GM10266 (cell line): Measurements from ENCODE around the gene ST7.

Source experiments
- DNase-seq: peaks from one replicate; pipeline ENCODE4 v3.0.0; 2012; ENCODE audit errors: extremely low spot score
- CTCF ChIP-seq: IDR thresholded peaks from 2 replicates; pipeline ENCODE4 v1.5.1; 2012; ENCODE audit warnings: mild to moderate bottlenecking, low read depth; ENCODE audit not compliant: control insufficient read depth, insufficient read depth; ENCODE audit errors: missing control alignments

Gene ST7

GRCh38 chr7:117061751-117062150 lies 108.5 kb downstream of the ST7 start:
- DNase-seq: no peak
- TF ChIP-seq CTCF: no peak

DNA sequence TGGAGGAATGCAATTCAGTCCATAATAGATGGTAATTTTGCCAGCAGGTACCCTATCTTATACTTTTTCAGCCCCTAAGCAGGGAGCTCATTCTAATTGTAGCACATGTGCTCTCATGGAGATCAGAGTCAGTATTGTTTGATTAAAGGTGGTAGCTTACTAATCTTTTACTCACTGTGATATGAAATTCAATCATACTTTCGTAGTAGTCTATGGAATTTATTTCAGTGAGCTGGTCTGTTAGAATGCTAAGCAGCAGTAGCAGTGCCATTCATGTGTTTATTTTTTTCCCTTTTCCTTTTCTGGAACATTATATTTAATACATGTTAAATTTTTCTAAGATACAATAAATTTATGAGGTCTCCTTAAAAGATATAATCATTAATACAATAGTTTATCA lies 109.0 kb downstream of the ST7 start:
- DNase-seq: no peak
- no peak for TF ChIP-seq CTCF

GRCh38 chr7:117064688-117065087 lies 111.4 kb downstream of the ST7 start:
- no peak for DNase-seq
- no peak for TF ChIP-seq CTCF

DNA sequence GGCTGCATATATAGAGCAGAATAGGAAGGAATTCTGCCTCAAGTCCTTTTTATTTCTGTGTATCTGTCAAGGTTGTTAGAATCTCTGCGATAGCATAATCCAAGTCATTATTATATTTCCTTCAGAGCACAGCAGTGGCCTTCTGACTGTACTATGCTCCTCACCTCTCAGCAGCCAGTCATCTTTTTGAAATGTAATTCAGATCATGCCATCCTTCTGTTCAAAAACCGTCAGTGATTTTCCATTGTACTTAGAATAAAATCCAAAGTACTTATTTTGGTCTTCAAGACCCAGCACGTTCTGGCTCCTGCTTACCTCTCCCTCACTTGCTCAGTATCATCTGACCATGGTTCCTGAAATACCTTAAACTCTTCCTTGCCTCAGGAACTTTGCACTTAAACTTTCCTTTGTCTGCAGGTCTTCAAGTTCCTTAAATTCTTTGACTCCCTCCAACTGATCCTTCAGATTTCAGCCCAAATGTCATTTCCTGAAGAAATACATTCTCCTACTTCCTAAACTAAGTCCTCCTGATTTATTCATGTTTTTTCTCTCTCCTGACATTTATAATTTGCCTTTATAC lies 112.4 kb downstream of the ST7 start:
- TF ChIP-seq CTCF: no peak
- DNase-seq: no peak

GRCh38 chr7:117066668-117067067 lies 113.4 kb downstream of the ST7 start:
- DNase-seq: no peak
- no peak for TF ChIP-seq CTCF

DNA sequence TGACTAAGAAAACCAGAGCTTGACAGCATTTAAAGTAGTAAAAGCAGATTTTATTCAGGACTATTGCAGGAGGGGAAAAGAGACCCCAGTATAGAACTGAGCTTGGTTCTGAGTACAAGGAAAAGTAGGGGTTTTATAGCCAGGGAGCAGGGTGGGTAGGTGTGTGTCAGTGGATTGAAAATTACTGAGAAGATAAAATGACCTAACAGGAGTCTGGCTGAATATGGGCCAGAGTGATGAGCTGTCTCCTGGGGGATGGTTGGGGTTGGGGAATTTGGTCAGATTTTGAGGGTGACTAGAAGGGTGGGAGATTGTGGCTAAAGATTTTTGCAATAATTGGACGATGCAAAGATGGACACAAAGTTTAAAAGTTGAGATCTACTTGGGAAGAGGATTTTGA lies 114.0 kb downstream of the ST7 start:
- no peak for TF ChIP-seq CTCF
- no peak for DNase-seq

- no peak for TF ChIP-seq CTCF
- no peak for DNase-seq
Measured at GRCh38 chr7:117068511-117069145, 115.3 kb downstream of the ST7 start.
